Left hindlimb (tissue), 1 donor: ENCODE measurements around the gene UBR3.
"Not testable (repeated sequence)": the region's sequence is repeated elsewhere in the genome, so short reads cannot be mapped to it uniquely, and the experiment has no call there.

ENCODE experiments used
- DNase-seq: peaks from one replicate; pipeline ENCODE4 v3.0.0-alpha.2; 2018

The UBR3 gene, protein sequence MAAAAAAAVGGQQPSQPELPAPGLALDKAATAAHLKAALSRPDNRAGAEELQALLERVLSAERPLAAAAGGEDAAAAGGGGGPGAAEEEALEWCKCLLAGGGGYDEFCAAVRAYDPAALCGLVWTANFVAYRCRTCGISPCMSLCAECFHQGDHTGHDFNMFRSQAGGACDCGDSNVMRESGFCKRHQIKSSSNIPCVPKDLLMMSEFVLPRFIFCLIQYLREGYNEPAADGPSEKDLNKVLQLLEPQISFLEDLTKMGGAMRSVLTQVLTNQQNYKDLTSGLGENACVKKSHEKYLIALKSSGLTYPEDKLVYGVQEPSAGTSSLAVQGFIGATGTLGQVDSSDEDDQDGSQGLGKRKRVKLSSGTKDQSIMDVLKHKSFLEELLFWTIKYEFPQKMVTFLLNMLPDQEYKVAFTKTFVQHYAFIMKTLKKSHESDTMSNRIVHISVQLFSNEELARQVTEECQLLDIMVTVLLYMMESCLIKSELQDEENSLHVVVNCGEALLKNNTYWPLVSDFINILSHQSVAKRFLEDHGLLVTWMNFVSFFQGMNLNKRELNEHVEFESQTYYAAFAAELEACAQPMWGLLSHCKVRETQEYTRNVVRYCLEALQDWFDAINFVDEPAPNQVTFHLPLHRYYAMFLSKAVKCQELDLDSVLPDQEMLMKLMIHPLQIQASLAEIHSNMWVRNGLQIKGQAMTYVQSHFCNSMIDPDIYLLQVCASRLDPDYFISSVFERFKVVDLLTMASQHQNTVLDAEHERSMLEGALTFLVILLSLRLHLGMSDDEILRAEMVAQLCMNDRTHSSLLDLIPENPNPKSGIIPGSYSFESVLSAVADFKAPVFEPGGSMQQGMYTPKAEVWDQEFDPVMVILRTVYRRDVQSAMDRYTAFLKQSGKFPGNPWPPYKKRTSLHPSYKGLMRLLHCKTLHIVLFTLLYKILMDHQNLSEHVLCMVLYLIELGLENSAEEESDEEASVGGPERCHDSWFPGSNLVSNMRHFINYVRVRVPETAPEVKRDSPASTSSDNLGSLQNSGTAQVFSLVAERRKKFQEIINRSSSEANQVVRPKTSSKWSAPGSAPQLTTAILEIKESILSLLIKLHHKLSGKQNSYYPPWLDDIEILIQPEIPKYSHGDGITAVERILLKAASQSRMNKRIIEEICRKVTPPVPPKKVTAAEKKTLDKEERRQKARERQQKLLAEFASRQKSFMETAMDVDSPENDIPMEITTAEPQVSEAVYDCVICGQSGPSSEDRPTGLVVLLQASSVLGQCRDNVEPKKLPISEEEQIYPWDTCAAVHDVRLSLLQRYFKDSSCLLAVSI (N-terminal part only)

DNA sequence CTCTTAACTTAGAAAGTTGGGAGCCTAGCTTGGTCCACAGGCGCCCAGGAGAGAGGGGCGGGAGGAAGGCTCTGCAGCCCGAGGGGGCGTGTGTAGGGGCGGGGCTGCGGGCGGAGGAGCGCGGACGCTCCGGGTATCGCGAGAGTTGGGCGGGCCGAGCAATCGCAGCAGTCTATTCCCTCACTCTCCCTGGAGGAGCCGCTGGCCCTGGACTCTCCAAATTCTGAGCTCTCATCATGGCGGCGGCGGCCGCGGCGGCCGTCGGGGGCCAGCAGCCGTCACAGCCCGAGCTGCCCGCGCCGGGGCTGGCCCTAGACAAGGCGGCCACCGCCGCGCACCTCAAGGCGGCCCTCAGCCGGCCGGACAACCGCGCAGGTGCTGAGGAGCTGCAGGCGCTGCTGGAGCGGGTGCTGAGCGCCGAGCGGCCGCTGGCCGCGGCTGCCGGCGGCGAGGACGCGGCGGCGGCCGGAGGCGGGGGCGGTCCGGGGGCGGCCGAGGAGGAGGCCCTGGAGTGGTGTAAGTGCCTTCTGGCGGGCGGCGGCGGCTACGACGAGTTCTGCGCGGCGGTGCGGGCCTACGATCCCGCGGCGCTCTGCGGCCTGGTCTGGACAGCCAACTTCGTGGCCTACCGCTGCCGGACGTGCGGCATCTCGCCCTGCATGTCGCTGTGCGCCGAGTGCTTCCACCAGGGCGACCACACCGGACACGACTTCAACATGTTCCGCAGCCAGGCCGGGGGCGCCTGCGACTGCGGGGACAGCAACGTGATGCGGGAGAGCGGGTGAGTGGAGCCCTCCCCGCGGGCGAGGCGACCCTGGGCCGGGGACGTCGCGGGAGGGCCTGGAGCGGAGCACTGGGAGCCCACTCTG is at the start of gene UBR3:
TSS of gene UBR3 (plus strand) at position 183 of the 869 bp plus-strand sequence. CDS start at position 237, 54 bp downstream.
- DNase-seq: peak; percentile 96

DNA sequence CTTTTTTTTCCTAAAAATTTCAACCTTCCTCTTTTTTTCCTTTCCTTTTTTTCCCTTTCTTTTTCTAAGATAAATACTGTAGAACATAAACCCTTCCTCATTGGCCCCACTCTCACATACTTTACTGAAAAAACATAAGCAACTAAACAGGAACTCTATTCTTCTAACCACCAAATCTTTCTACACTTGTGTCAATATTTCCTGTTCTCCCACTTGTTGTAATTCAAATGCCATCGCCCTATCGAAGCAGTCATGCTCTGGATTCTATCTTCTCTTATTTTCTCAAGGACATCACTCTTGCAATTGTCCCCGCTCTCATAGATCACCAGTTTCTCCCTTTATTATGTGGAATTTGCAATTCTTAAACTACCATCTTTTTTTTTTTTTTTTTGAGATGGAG is 48.8 kb upstream of the UBR3 start:
- no peak for DNase-seq

GRCh38 chr2:169781249-169782013 is 45.8 kb upstream of the UBR3 start:
- DNase-seq: no peak

DNA sequence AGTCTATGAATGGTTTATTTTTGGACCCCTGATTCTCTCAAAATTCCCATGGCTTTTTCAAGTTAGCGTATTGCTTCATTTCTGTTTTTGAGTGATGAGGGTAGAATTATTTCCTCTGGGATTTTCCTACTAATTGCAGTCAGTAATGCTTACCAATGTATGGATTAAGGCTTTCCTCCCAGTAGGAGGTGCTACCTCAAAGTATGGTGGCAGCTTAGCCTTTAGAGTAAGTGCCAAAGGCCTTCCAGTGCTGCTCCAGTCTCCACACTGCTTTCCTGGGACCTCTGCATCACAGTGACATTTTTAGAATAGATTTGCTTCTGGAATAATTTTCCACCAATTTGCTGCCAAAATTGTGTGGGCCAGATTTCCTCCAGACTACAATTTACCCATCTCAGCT is 44.7 kb upstream of the UBR3 start:
- no peak for DNase-seq

- DNase-seq: no peak
Observed at GRCh38 chr2:169790581-169790980, 36.7 kb upstream of the UBR3 start.

DNA sequence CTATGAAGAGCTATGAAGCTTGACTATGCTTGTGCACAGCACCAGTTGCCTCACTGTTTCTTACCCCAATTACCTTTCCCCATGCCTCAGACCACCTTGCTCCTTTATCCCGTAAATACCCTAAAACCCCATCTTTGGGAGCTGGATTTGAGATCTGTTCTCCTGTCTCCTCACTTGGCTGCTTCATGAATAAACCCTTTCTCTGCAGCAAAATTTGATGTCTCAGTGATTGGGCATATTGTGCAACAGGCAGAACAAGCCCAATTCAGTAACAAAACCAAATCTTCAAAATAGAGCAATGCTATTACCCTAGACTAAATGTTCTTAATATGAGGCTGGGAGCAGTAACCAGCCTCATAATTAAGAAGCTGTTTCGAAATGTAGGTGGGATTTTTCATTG is 32.1 kb upstream of the UBR3 start:
- DNase-seq: no peak

GRCh38 chr2:169796441-169796840 is 30.8 kb upstream of the UBR3 start:
- no peak for DNase-seq

GRCh38 chr2:169797601-169798000 is 29.7 kb upstream of the UBR3 start:
- DNase-seq: no peak

DNA sequence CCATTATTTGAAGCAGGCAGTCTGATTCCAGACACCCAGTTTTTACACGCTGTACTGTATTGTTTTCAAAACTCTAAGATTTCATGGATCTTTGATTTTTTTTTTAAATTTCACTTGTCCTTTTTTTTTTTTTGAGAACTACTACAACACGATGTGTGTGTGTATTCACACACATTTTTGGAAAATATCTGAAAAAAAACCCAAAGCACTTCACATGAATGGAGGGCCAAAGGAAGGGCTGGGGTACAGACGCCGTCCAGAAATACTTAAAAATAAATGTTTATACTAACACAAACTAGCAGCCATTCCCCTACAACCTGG is 28.9 kb upstream of the UBR3 start:
- no peak for DNase-seq

DNA sequence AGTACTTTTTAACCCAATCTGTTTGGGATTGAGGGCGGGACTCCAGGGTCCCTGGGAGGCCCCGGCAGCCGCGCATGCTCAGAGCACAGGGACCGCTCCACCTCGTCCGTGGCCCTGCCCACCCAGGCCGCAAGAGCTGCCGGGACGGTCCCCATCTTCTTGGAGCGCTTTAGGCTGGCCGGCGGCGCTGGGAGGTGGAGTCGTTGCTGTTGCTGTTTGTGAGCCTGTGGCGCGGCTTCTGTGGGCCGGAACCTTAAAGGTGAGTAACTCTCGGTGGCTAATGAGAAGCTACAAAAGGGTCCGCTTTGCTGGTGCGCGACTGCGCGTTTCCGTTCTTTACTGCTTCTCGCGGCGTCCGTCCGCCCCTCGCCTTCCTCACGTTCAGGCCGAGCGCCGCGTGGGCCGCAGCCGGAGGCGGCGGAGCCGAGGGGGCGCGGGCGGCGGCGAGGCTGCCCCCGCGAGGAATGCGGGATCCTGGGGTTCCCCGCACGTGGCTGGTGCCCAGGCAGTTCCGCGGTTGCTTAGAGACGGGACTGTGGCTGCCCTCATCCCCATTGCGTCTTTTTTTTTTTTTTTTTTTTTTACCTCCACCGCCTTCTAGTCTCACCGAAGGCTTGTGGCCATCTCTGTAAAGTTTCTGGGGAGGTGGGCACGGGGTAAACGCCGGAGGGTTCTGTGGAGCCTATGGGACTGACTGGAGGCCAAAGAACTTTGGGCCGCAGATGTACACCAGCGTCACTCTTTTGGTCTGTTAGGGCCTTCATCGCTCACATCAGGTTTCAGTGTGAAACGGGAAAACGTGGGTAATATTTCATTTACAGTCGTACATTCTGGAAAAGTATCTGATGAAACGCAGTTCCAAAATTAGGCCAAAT is 28.3 kb upstream of the UBR3 start, which contains the start of gene SSB:
TSS of gene SSB (plus strand) at position 154 of the 875 bp plus-strand sequence. CDS start 2,090 bp downstream, outside the sequence.
- peak; percentile 96 for DNase-seq

GRCh38 chr2:169803480-169803879 is 23.8 kb upstream of the UBR3 start:
- no peak for DNase-seq

- no peak for DNase-seq
Observed at GRCh38 chr2:169806586-169806985, 20.7 kb upstream of the UBR3 start.

- DNase-seq: no peak
Observed at GRCh38 chr2:169808221-169808620, 19.0 kb upstream of the UBR3 start.

DNA sequence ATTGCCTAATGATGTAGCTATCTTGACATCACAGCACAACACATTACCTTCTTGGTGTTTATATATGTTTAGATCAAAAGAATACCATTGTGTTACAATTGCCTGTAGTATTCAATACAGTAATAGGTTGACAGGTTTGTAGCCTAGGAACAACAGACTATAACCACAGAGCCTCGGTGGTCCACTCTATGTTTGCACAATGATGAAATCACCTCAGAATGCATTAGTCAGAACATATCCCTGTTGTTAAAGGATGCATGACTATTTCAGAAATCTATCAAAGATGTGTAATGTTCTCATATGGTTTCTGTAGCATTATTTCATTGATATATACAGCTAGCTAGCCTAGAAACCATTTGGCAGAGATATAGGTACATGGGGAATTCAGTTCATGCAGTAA is 11.4 kb upstream of the UBR3 start:
- DNase-seq: no peak

- DNase-seq: not testable (repeated sequence)
Observed at GRCh38 chr2:169816961-169817360, 10.3 kb upstream of the UBR3 start.

DNA sequence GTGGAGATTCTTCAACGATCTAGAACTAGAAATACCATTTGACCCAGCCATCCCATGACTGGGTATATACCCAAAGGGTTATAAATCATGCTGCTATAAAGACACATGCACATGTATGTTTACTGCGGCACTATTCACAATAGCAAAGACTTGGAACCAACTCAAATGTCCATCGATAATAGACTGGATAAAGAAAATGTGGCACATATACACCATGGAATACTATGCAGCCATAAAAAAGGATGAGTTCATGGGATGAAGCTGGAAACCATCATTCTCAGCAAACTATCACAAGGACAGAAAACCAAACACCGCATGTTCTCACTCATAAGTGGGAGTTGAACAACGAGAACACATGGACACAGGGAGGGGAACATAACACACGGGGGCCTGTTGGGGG is 9.9 kb upstream of the UBR3 start:
- not testable (repeated sequence) for DNase-seq

DNA sequence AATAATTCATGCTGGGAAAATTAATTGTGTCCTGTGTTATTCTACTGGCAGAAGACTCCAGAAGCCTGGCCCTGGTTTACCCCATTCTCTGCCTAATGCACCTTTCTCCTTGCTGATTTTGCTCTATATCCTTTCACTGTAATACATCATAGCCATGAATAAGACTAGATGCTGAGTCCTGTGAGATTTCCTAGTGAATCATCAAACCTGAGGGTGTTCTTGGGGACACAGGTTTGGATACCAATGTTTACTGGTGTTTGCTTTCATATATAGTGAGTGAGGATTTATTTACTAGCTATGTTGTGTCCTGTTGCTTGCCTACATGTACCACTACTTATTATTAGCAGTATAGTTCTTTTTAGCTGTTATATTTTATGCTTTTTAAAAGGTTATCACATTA is 9.0 kb upstream of the UBR3 start:
- no peak for DNase-seq

- DNase-seq: no peak
Observed at GRCh38 chr2:169819106-169819505, 8.1 kb upstream of the UBR3 start.

- not testable (repeated sequence) for DNase-seq
Observed at GRCh38 chr2:169820101-169820500, 7.2 kb upstream of the UBR3 start.

DNA sequence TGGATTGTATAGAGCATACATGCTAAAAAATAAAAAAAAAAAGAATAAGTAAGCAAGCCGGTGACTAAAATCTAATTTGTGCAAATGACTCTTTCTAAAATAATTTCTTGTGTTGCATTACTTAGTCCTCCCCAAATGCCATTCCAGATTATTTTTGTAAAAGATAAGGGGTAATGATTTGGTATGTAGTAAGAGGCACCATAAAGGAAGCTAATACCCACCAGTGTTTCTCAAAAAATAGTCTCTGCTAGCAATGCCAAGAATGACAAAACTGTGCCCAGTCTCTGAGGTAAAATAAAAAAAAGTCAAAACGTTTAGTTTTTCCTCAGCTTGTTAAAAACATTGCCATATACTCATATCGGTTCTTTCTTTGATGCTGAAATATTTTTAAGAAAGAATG is 5.2 kb upstream of the UBR3 start:
- no peak for DNase-seq
